GM18907 (cell line): ENCODE measurements around the gene RADIL.

Experiments used
- ATAC-seq: cut with Tn5 transposase; IDR thresholded peaks from one replicate; pipeline ENCODE4 v1.9.1; 2021; ENCODE audit warnings: mild to moderate bottlenecking, moderate library complexity; ENCODE audit not compliant: unreplicated experiment

Gene RADIL

GRCh38 chr7:4851459-4852422, 31.8 kb downstream of the RADIL start:
- ATAC-seq = no peak

GRCh38 chr7:4850262-4850795, 33.2 kb downstream of the RADIL start:
- ATAC-seq = no peak

- no peak for ATAC-seq
Measured at GRCh38 chr7:4849390-4849789, 34.1 kb downstream of the RADIL start.

- no peak for ATAC-seq
Measured at GRCh38 chr7:4845740-4846142, 37.8 kb downstream of the RADIL start.

- no peak for ATAC-seq
Measured at GRCh38 chr7:4842319-4843064, 41.0 kb downstream of the RADIL start.

- ATAC-seq = no peak
Measured at GRCh38 chr7:4841836-4842235, 41.7 kb downstream of the RADIL start.

- no peak for ATAC-seq
Measured at GRCh38 chr7:4841007-4841784, 42.3 kb downstream of the RADIL start.

GRCh38 chr7:4840079-4840501, 43.4 kb downstream of the RADIL start:
- no peak for ATAC-seq

- no peak for ATAC-seq
Measured at GRCh38 chr7:4838626-4839334, 44.7 kb downstream of the RADIL start.

GRCh38 chr7:4837803-4838625, 45.5 kb downstream of the RADIL start:
- no peak for ATAC-seq

- ATAC-seq = no peak
Measured at GRCh38 chr7:4837041-4837802, 46.3 kb downstream of the RADIL start.

GRCh38 chr7:4836206-4836661, 47.3 kb downstream of the RADIL start:
- ATAC-seq = no peak

- no peak for ATAC-seq
Measured at GRCh38 chr7:4835398-4836205, 47.9 kb downstream of the RADIL start.

- no peak for ATAC-seq
Measured at GRCh38 chr7:4834601-4835397, 48.7 kb downstream of the RADIL start.

- no peak for ATAC-seq
Measured at GRCh38 chr7:4833691-4834600, 49.6 kb downstream of the RADIL start.

GRCh38 chr7:4833176-4833575, 50.3 kb downstream of the RADIL start:
- ATAC-seq = no peak
